Skeletal muscle tissue (tissue), 4 donors: ENCODE measurements around the gene SNRNP200. TPM values are rescaled to one million over a fixed set of nuclear protein-coding genes. Genes with fewer than 3 reads are reported as not detected.

Experiments used
- H3K27ac ChIP-seq: one replicate; pipeline ENCODE4 v1.7.0; 2013; ENCODE audit warnings: mild to moderate bottlenecking, low read depth, low read length, inconsistent platforms
- H3K27me3 ChIP-seq, 3 donors: one replicate each; pipeline ENCODE4 v1.7.0; 2013; ENCODE audit warnings: low read length in 3 of 3; ENCODE audit not compliant: control insufficient read depth in 3 of 3, insufficient read depth in 3 of 3
- H3K36me3 ChIP-seq, 3 donors: one replicate each; pipeline ENCODE4 v1.7.0; 2013; ENCODE audit warnings: low read length in 3 of 3; ENCODE audit not compliant: control insufficient read depth in 3 of 3, insufficient read depth in 3 of 3
- H3K4me1 ChIP-seq, 3 donors: one replicate each; pipeline ENCODE4 v1.7.0; 2013; ENCODE audit warnings: low read length in 3 of 3, mild to moderate bottlenecking in 3 of 3; ENCODE audit not compliant: control insufficient read depth in 3 of 3, insufficient read depth in 3 of 3
- H3K4me3 ChIP-seq, 3 donors: one replicate each; pipeline ENCODE4 v1.7.0; 2013; ENCODE audit warnings: low read length in 3 of 3
- H3K9ac ChIP-seq, 3 donors: one replicate each; pipeline ENCODE4 v1.7.0; 2013; ENCODE audit warnings: low read length in 3 of 3, mild to moderate bottlenecking in 3 of 3, moderate library complexity in 2 of 3, low read depth in 1 of 3
- H3K9me3 ChIP-seq, 3 donors: one replicate each; pipeline ENCODE4 v1.7.0; 2013; ENCODE audit warnings: low read length in 3 of 3; ENCODE audit not compliant: control insufficient read depth in 3 of 3
- total RNA-seq: library from RNA; depleted of rRNA; stranded (reverse); fragments of >200 nt; gene quantifications from one replicate; pipeline ENCODE4 v1.2.3, GENCODE V29; 2014
- donor health status: Osteomylitis.

Gene SNRNP200
- total RNA-seq, 1 donor from 2014 or later: 60.5 TPM

- Histone ChIP-seq H3K27ac (peak overlapping the region; percentile 40), H3K36me3 (peaks cover 0 to 2% (median 0%) of the 10 kb centered on the region in 3 donors), H3K9me3 (no peaks in the 10 kb centered on the region), H3K4me1 (peaks cover 41 to 70% (median 55%) of the 10 kb centered on the region in 3 donors), H3K4me3 (no peak overlapping the region), H3K27me3 (no peaks in the 10 kb centered on the region), H3K9ac (no peak overlapping the region)
These were observed 58.3 kb downstream of the SNRNP200 start for GRCh38 chr2:96247009-96247408.

GRCh38 chr2:96245609-96246390 is 59.5 kb downstream of the SNRNP200 start:
- no peaks in the 10 kb centered on the region for H3K9me3 ChIP-seq
- peak overlapping the region in 1 of 3 donors; percentile 51 for H3K9ac ChIP-seq
- H3K27me3 ChIP-seq: no peaks in the 10 kb centered on the region
- H3K36me3 ChIP-seq: no peaks in the 10 kb centered on the region
- peaks cover 51 to 74% (median 58%) of the 10 kb centered on the region in 3 donors for H3K4me1 ChIP-seq
- H3K27ac ChIP-seq: peak overlapping the region; percentile 40
- no peak overlapping the region for H3K4me3 ChIP-seq

- H3K9me3 ChIP-seq: no peaks in the 10 kb centered on the region
- H3K4me1 ChIP-seq: peaks cover 53 to 75% (median 61%) of the 10 kb centered on the region in 3 donors
- no peak overlapping the region for H3K9ac ChIP-seq
- no peak overlapping the region for H3K27ac ChIP-seq
- H3K36me3 ChIP-seq: no peaks in the 10 kb centered on the region
- H3K27me3 ChIP-seq: no peaks in the 10 kb centered on the region
- no peak overlapping the region for H3K4me3 ChIP-seq
These were observed 61.5 kb downstream of the SNRNP200 start for GRCh38 chr2:96243843-96244242.

GRCh38 chr2:96241900-96242611 is 63.3 kb downstream of the SNRNP200 start:
- Histone ChIP-seq H3K27ac (peak overlapping the region; percentile 75), H3K36me3 (peaks cover 0 to 3% (median 0%) of the 10 kb centered on the region in 3 donors), H3K9ac (peak overlapping the region in 1 of 3 donors; percentile 41), H3K4me1 (peaks cover 56 to 81% (median 60%) of the 10 kb centered on the region in 3 donors), H3K4me3 (peak overlapping the region in 1 of 3 donors; percentile 1), H3K27me3 (no peaks in the 10 kb centered on the region), H3K9me3 (no peaks in the 10 kb centered on the region)

GRCh38 chr2:96241227-96241626 is 64.1 kb downstream of the SNRNP200 start:
- Histone ChIP-seq H3K4me3 (no peak overlapping the region), H3K4me1 (peaks cover 48 to 78% (median 54%) of the 10 kb centered on the region in 3 donors), H3K36me3 (peaks cover 0 to 5% (median 0%) of the 10 kb centered on the region in 3 donors), H3K9ac (peak overlapping the region in 1 of 3 donors; percentile 80), H3K27me3 (no peaks in the 10 kb centered on the region), H3K9me3 (no peaks in the 10 kb centered on the region), H3K27ac (peak overlapping the region; percentile 75)

GRCh38 chr2:96240341-96241038 is 64.9 kb downstream of the SNRNP200 start:
- Histone ChIP-seq H3K36me3 (peaks cover 0 to 5% (median 0%) of the 10 kb centered on the region in 3 donors), H3K4me1 (peaks cover 45 to 72% (median 50%) of the 10 kb centered on the region in 3 donors), H3K27me3 (no peaks in the 10 kb centered on the region), H3K9ac (peak overlapping the region; percentile 47 to 80 (median 55)), H3K9me3 (no peaks in the 10 kb centered on the region), H3K4me3 (peak overlapping the region; percentile 56 to 58 (median 58)), H3K27ac (peak overlapping the region; percentile 75)

GRCh38 chr2:96239745-96240264 is 65.5 kb downstream of the SNRNP200 start:
- H3K9ac ChIP-seq: peak overlapping the region; percentile 47 to 80 (median 55)
- H3K4me1 ChIP-seq: peaks cover 45 to 70% (median 49%) of the 10 kb centered on the region in 3 donors

GRCh38 chr2:96239091-96239490 is 66.3 kb downstream of the SNRNP200 start:
- H3K27me3 ChIP-seq: no peaks in the 10 kb centered on the region
- peak overlapping the region in 2 of 3 donors; percentile 56 to 58 for H3K4me3 ChIP-seq
- H3K9ac ChIP-seq: peak overlapping the region; percentile 47 to 80 (median 59)
- H3K36me3 ChIP-seq: peaks cover 0 to 5% (median 0%) of the 10 kb centered on the region in 3 donors
- H3K27ac ChIP-seq: peak overlapping the region; percentile 75
- peaks cover 45 to 69% (median 49%) of the 10 kb centered on the region in 3 donors for H3K4me1 ChIP-seq
- H3K9me3 ChIP-seq: no peaks in the 10 kb centered on the region

More at GRCh38 chr2:96239745-96240264, 65.5 kb downstream of the SNRNP200 start:
- Histone ChIP-seq H3K27me3 (no peaks in the 10 kb centered on the region), H3K9me3 (no peaks in the 10 kb centered on the region), H3K36me3 (peaks cover 0 to 5% (median 0%) of the 10 kb centered on the region in 3 donors), H3K4me3 (peak overlapping the region; percentile 56 to 58 (median 58)), H3K27ac (peak overlapping the region; percentile 75)

GRCh38 chr2:96238266-96238665 is 67.1 kb downstream of the SNRNP200 start:
- Histone ChIP-seq H3K9me3 (no peaks in the 10 kb centered on the region), H3K9ac (no peak overlapping the region), H3K27me3 (no peaks in the 10 kb centered on the region), H3K27ac (no peak overlapping the region), H3K4me3 (no peak overlapping the region), H3K36me3 (peaks cover 0 to 5% (median 0%) of the 10 kb centered on the region in 3 donors), H3K4me1 (peaks cover 45 to 64% (median 49%) of the 10 kb centered on the region in 3 donors)
